Measurements from ENCODE around the gene BRMS1. TPM values are rescaled to one million over a fixed set of nuclear protein-coding genes. Genes with fewer than 3 reads are reported as not detected.

BRMS1 gene
- total RNA-seq, 1 experiment from 2014 or later: 72.8 TPM

GRCh38 chr11:66347425-66348276 lies 2.7 kb upstream of the BRMS1 start, which contains the start of gene B4GAT1:
Gene B4GAT1, minus strand, starts transcription at chr11:66347629. Its CDS starts 84 bp downstream, at chr11:66347545.
- DNase-seq: peak; percentile 96
- peaks cover 6% of the 10 kb centered on the region for H3K27me3 ChIP-seq (ENCODE audit: control insufficient read depth, insufficient read depth, low read length)
- H3K36me3 ChIP-seq (replicated peaks; ENCODE audit: control insufficient read depth, insufficient read depth, low read length): no peaks in the 10 kb centered on the region; the same call in 1 of the 2 replicates
- H3K4me3 ChIP-seq (ENCODE audit: insufficient read depth, low read depth, low read length): peak within 1 kb of the TSS; percentile 90

GRCh38 chr11:66346476-66347424 lies 1.8 kb upstream of the BRMS1 start:
- peak; percentile 71 for DNase-seq

GRCh38 chr11:66345316-66345649 lies 379 bp upstream of the BRMS1 start:
- peaks cover 6% of the 10 kb centered on the region for H3K27me3 ChIP-seq (ENCODE audit: control insufficient read depth, insufficient read depth, low read length)
- peaks cover 9% of the 10 kb centered on the region for H3K36me3 ChIP-seq (replicated peaks; ENCODE audit: control insufficient read depth, insufficient read depth, low read length)
- H3K4me3 ChIP-seq (ENCODE audit: insufficient read depth, low read depth, low read length): no peak overlapping the region; the same call in none of the 2 replicates
- no peak for DNase-seq

More at GRCh38 chr11:66346476-66347424, 1.8 kb upstream of the BRMS1 start:
- peaks cover 2% of the 10 kb centered on the region for H3K36me3 ChIP-seq (replicated peaks; ENCODE audit: control insufficient read depth, insufficient read depth, low read length)
- H3K27me3 ChIP-seq (ENCODE audit: control insufficient read depth, insufficient read depth, low read length): peaks cover 6% of the 10 kb centered on the region
- H3K4me3 ChIP-seq (ENCODE audit: insufficient read depth, low read depth, low read length): peak overlapping the region; percentile 90

GRCh38 chr11:66343176-66343575 lies 1.7 kb downstream of the BRMS1 start:
- Histone ChIP-seq H3K27me3 (ENCODE audit: control insufficient read depth, insufficient read depth, low read length) (peaks cover 6% of the 10 kb centered on the region), H3K4me3 (ENCODE audit: insufficient read depth, low read depth, low read length) (no peak overlapping the region)
- no peak for DNase-seq

GRCh38 chr11:66341502-66342126 lies 3.3 kb downstream of the BRMS1 start:
- Histone ChIP-seq H3K36me3 (replicated peaks; ENCODE audit: control insufficient read depth, insufficient read depth, low read length) (peaks cover 12% of the 10 kb centered on the region), H3K27me3 (ENCODE audit: control insufficient read depth, insufficient read depth, low read length) (no peaks in the 10 kb centered on the region; the same call in 1 of the 2 replicates), H3K4me3 (ENCODE audit: insufficient read depth, low read depth, low read length) (no peak overlapping the region)
- peak; percentile 6 for DNase-seq

More at GRCh38 chr11:66343176-66343575, 1.7 kb downstream of the BRMS1 start:
- H3K36me3 ChIP-seq (replicated peaks; ENCODE audit: control insufficient read depth, insufficient read depth, low read length): peaks cover 12% of the 10 kb centered on the region

GRCh38 chr11:66340596-66341501 lies 4.1 kb downstream of the BRMS1 start:
- Histone ChIP-seq H3K36me3 (replicated peaks; ENCODE audit: control insufficient read depth, insufficient read depth, low read length) (peaks cover 12% of the 10 kb centered on the region), H3K27me3 (ENCODE audit: control insufficient read depth, insufficient read depth, low read length) (no peaks in the 10 kb centered on the region; the same call in 1 of the 2 replicates), H3K4me3 (ENCODE audit: insufficient read depth, low read depth, low read length) (no peak overlapping the region)
- DNase-seq: peak; percentile 54

- peaks cover 12% of the 10 kb centered on the region for H3K36me3 ChIP-seq (replicated peaks; ENCODE audit: control insufficient read depth, insufficient read depth, low read length)
- peaks cover 1% of the 10 kb centered on the region; the same call in 1 of the 2 replicates for H3K27me3 ChIP-seq (ENCODE audit: control insufficient read depth, insufficient read depth, low read length)
- H3K4me3 ChIP-seq (ENCODE audit: insufficient read depth, low read depth, low read length): no peak overlapping the region
- DNase-seq: peak; percentile 16
Measured at GRCh38 chr11:66339686-66340483, 5.0 kb downstream of the BRMS1 start.

- peaks cover 1% of the 10 kb centered on the region; the same call in 1 of the 2 replicates for H3K27me3 ChIP-seq (ENCODE audit: control insufficient read depth, insufficient read depth, low read length)
- peaks cover 12% of the 10 kb centered on the region for H3K36me3 ChIP-seq (replicated peaks; ENCODE audit: control insufficient read depth, insufficient read depth, low read length)
- H3K4me3 ChIP-seq (ENCODE audit: insufficient read depth, low read depth, low read length): no peak overlapping the region
- DNase-seq: peak; percentile 33
Measured at GRCh38 chr11:66339162-66339675, 5.7 kb downstream of the BRMS1 start.

GRCh38 chr11:66338276-66339161 lies 6.4 kb downstream of the BRMS1 start:
- Histone ChIP-seq H3K4me3 (ENCODE audit: insufficient read depth, low read depth, low read length) (no peak overlapping the region), H3K27me3 (ENCODE audit: control insufficient read depth, insufficient read depth, low read length) (peaks cover 1% of the 10 kb centered on the region; the same call in 1 of the 2 replicates), H3K36me3 (replicated peaks; ENCODE audit: control insufficient read depth, insufficient read depth, low read length) (peaks cover 12% of the 10 kb centered on the region)
- peak; percentile 55 for DNase-seq

- no peak for DNase-seq
Measured at GRCh38 chr11:66337103-66337899, 7.6 kb downstream of the BRMS1 start.

More at GRCh38 chr11:66337103-66337899, 7.6 kb downstream of the BRMS1 start:
- Histone ChIP-seq H3K4me3 (ENCODE audit: insufficient read depth, low read depth, low read length) (no peak overlapping the region), H3K27me3 (ENCODE audit: control insufficient read depth, insufficient read depth, low read length) (peaks cover 1% of the 10 kb centered on the region; the same call in 1 of the 2 replicates), H3K36me3 (replicated peaks; ENCODE audit: control insufficient read depth, insufficient read depth, low read length) (peaks cover 12% of the 10 kb centered on the region)
